MM.1S (cell line): ENCODE data around the gene AMIGO1.

Experiments
- CTCF ChIP-seq: fragments of 300-600 bp; sonication (generic); IDR thresholded peaks from 2 replicates; pipeline ENCODE4 v1.5.1; 2016; ENCODE audit warnings: antibody characterized with exemption, low read length, mixed read lengths
- EZH2 ChIP-seq: fragments of 300-600 bp; sonication (generic); optimal IDR thresholded peaks from 2 replicates; pipeline ENCODE3; 2017; ENCODE audit warnings: low read depth, mild to moderate bottlenecking, antibody characterized with exemption, low read length, mixed read lengths
- EZH2phosphoT487 ChIP-seq: fragments of 300-600 bp; sonication (generic); IDR thresholded peaks from 2 replicates; pipeline ENCODE4 v1.6.1; 2018; ENCODE audit warnings: antibody characterized with exemption, low read length

GRCh38 chr1:109485001-109485400 is 24.5 kb downstream of the AMIGO1 start:
- TF ChIP-seq EZH2phosphoT487 = no peak
- no peak for TF ChIP-seq CTCF
- no peak for TF ChIP-seq EZH2
